Hepatocyte (in vitro differentiated cells): ENCODE results near the gene LEUTX.

Experiments used
- CTCF ChIP-seq: fragments of 200-600 bp; sonication (generic); IDR thresholded peaks from 2 replicates; pipeline ENCODE4 v1.5.1; 2016; ENCODE audit warnings: antibody characterized with exemption, mild to moderate bottlenecking; ENCODE audit not compliant: poor library complexity
- EZH2 ChIP-seq: fragments of 200-600 bp; sonication (generic); IDR thresholded peaks from 2 replicates; pipeline ENCODE4 v1.6.1; 2016; ENCODE audit warnings: antibody characterized with exemption, mild to moderate bottlenecking, borderline replicate concordance

DNA sequence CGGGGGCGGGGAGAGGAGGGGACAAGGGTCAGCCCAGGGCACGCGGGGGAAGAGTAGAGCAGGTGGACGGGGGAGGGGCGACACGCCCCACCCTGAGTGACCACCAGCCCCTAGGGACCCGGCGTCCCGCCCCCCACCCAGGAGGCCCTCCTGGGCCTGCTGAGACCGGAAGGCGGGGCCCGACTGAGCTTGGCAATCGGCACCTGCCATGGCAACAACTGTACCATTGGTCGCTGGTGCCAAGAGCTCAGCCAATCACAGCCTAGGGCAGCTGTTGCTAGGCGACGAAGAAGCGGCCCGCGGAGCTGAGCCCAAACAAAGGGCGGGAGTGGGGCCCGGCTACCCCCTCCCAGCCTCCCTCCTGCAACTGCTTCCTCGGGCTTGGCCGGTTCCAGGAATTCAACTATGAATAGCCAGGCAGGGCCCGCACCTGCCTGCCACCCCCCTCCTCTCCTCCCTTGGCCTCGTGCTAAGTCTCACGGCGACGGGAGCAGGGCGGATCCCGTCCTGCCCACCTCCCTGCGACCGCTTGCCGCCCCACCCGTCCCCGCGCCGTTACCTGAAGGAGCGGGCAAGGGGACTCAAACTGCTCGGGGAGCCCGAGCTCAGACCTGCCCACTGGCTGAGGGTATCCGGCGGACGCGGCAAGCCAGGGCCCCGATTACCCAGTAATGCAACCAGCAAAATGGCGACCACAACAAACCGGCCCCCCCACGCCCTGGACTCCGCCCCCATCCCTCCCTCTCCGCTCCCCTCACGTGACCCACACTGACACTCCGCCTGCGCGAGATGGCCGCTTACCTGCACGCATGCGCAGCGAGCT, 55.0 kb downstream of the LEUTX start, which contains the start of gene DYRK1B:
- TF ChIP-seq CTCF (no peak), EZH2 (no peak)
